Activated CD8-positive, alpha-beta memory T cell treated with anti-CD3 and anti-CD28 coated beads, Interleukin-2, amount 50 U/mL, for 4 hours (primary cell): ENCODE data around the gene MZB1.
A peak's percentile ranks its signal among the peaks of the same experiment; 100 is the strongest.
"Not testable (repeated sequence)": the region's sequence is repeated elsewhere in the genome, so short reads cannot be mapped to it uniquely, and the experiment has no call there.

Experiments used
- DNase-seq: peaks from one replicate; pipeline ENCODE4 v3.0.0-alpha.2; 2020

Gene MZB1

GRCh38 chr5:139371482-139372435 is 18.0 kb downstream of the MZB1 start:
- no peak for DNase-seq

- DNase-seq = no peak
Measured at GRCh38 chr5:139369181-139369580, 20.5 kb downstream of the MZB1 start.

- DNase-seq = no peak
Measured at GRCh38 chr5:139368613-139369012, 21.1 kb downstream of the MZB1 start.

GRCh38 chr5:139364466-139364865 is 25.2 kb downstream of the MZB1 start:
- DNase-seq = no peak

GRCh38 chr5:139363937-139364336 is 25.8 kb downstream of the MZB1 start:
- DNase-seq = no peak

- no peak for DNase-seq
Measured at GRCh38 chr5:139361835-139362429, 27.8 kb downstream of the MZB1 start.

GRCh38 chr5:139360384-139360783 is 29.3 kb downstream of the MZB1 start:
- no peak for DNase-seq

- no peak for DNase-seq
Measured at GRCh38 chr5:139358064-139358463, 31.6 kb downstream of the MZB1 start.

GRCh38 chr5:139355900-139356299 is 33.8 kb downstream of the MZB1 start:
- not testable (repeated sequence) for DNase-seq

- DNase-seq = no peak
Measured at GRCh38 chr5:139354186-139354585, 35.5 kb downstream of the MZB1 start.

- not testable (repeated sequence) for DNase-seq
Measured at GRCh38 chr5:139347863-139348262, 41.9 kb downstream of the MZB1 start.

- DNase-seq = not testable (repeated sequence)
Measured at GRCh38 chr5:139345442-139345841, 44.3 kb downstream of the MZB1 start.

GRCh38 chr5:139344177-139344576 is 45.5 kb downstream of the MZB1 start:
- DNase-seq = no peak

GRCh38 chr5:139343476-139343875 is 46.2 kb downstream of the MZB1 start:
- DNase-seq = no peak

- DNase-seq = peak; percentile 78
Measured at GRCh38 chr5:139342423-139342723, 47.3 kb downstream of the MZB1 start.

GRCh38 chr5:139341689-139342422 is 47.9 kb downstream of the MZB1 start, which contains the start of gene PAIP2:
Gene PAIP2, plus strand, starts transcription at chr5:139341854. Its CDS starts 21,931 bp downstream, at chr5:139363785.
- DNase-seq = peak; percentile 98

- DNase-seq = no peak
Measured at GRCh38 chr5:139341187-139341688, 48.5 kb downstream of the MZB1 start.

GRCh38 chr5:139340051-139340450 is 49.7 kb downstream of the MZB1 start:
- no peak for DNase-seq
